ENCODE measurements around the gene FST.

Gene FST, protein sequence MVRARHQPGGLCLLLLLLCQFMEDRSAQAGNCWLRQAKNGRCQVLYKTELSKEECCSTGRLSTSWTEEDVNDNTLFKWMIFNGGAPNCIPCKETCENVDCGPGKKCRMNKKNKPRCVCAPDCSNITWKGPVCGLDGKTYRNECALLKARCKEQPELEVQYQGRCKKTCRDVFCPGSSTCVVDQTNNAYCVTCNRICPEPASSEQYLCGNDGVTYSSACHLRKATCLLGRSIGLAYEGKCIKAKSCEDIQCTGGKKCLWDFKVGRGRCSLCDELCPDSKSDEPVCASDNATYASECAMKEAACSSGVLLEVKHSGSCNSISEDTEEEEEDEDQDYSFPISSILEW

GRCh38 chr5:53480416-53481158 is at the start of gene FST:
FST (plus strand) TSS chr5:53480629; CDS start chr5:53480792, 163 bp downstream.
- peak; percentile 81 for DNase-seq

- no peak for DNase-seq
Measured at GRCh38 chr5:53431665-53432064, 48.8 kb upstream of the FST start.

DNA sequence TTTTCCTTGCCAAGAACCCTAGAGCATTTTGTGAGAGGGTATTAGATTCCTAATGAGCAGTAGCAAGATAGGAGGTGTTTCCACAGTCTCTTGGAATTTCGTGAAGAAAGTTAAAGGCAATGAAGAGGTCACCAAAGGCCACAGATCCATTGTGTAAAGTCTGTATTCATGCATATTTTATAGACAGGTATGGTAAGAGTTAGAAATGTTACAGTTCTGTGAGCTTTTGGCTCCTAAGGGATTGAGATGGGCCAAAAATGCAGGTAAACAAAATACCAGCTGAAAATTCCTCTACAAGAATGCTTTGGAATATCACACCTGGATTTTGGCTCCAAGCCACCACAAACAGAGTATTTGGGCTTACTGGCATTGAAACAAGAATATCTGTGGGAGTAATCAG is 47.4 kb upstream of the FST start:
- no peak for DNase-seq

GRCh38 chr5:53434541-53434940 is 45.9 kb upstream of the FST start:
- no peak for DNase-seq

GRCh38 chr5:53436480-53437191 is 43.8 kb upstream of the FST start:
- DNase-seq: no peak

- no peak for DNase-seq
Measured at GRCh38 chr5:53438079-53438478, 42.4 kb upstream of the FST start.

DNA sequence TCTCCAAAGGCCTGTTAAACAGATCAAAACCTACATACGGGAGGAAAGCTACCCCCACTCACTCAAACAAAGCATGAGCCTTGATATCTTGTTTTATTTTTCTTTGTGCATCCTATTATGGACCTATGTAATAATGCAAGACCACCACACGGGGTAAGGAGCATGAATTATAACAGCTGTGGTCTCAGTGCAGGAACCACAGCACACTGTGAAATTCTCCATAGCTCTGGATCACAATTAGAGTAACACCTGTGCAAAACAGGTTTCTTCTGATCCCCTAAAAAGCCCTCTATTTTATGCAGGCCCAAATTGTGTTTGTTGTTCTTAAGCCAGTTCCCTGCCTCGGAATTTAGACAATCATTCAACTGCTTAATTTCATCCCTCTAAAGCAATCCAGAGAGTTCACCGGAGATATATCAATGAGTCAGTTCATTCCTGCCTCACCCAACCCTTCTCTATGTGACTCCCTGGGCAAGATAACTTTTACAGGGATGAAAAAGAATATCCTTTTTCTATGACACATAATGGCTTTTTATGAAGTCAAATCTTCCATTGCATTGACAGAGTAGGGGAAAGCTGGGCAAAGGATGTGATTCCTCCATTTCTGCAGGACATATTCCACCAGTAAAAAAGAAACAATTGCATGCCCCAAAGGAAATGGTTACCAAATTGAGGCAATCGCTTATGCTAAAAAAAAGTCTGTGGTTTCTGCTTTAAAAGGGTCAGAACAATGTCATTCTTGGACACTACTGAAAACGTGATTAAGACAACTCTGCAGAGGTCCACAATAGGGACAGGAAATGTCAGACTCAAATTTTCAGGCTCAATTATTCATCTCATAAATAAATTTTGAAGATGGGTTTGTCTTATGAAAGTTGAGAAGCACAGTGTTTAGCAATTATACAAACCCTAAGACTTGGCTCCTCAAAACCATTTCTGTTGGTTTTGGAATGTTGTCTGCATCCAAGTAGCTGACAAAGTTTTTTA is 41.6 kb upstream of the FST start:
- no peak for DNase-seq

GRCh38 chr5:53442961-53443360 is 37.5 kb upstream of the FST start:
- DNase-seq: no peak

DNA sequence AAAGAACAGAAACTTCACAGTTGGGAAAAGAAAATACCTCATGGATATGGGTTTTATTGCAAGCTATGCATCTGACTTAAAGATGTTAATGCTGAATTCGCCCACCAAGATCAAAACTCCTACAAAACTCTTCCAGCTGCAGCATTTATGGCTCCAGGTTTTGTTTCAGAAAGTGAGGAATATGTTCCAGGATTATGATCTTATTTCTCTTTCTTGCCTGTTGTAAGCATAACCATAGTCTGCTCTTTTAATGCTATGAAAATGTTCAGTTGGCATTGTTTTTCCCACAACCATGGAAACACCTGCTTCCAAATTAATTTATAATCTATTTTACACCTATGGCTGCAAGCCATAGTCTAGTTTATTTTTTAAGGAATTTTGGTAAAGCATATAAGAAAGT is 34.9 kb upstream of the FST start:
- no peak for DNase-seq

GRCh38 chr5:53446908-53447307 is 33.5 kb upstream of the FST start:
- no peak for DNase-seq

GRCh38 chr5:53448851-53449250 is 31.6 kb upstream of the FST start:
- no peak for DNase-seq

GRCh38 chr5:53453898-53454718 is 26.3 kb upstream of the FST start:
- no peak for DNase-seq

- DNase-seq: no peak
Measured at GRCh38 chr5:53454719-53455000, 25.8 kb upstream of the FST start.

DNA sequence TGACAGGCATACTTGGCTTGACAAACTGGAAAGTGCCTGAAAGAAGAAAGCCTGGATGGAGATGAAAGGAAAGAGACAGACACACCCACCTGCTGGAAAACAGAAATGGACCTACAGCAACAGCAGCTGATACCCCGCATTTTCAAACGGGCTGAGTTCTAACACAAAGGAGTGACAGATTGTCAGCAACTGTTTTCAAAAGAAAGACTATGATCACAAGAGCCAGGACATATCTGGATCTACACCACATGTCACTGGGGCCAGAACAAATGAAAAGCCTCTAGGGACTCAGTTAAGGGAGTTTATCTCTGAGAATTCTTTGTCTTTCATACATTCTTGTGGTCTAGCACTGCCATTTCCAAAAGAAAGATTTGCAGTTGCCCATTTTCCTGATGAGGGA is 24.1 kb upstream of the FST start:
- DNase-seq: no peak

GRCh38 chr5:53463909-53464621 is 16.4 kb upstream of the FST start:
- no peak for DNase-seq

GRCh38 chr5:53464722-53465121 is 15.7 kb upstream of the FST start:
- DNase-seq: no peak

GRCh38 chr5:53469946-53470687 is 10.3 kb upstream of the FST start:
- no peak for DNase-seq

- no peak for DNase-seq
Measured at GRCh38 chr5:53472279-53472678, 8.2 kb upstream of the FST start.

- DNase-seq: no peak
Measured at GRCh38 chr5:53472720-53473510, 7.5 kb upstream of the FST start.

GRCh38 chr5:53473633-53474032 is 6.8 kb upstream of the FST start:
- DNase-seq: no peak

Data from right forelimb (tissue), 1 donor.